Mucosa of gallbladder (tissue), 1 donor: ENCODE results near the gene CHST6. TPM values are rescaled to one million over a fixed set of nuclear protein-coding genes. Genes with fewer than 3 reads are reported as not detected.
"Not testable (repeated sequence)": the region's sequence is repeated elsewhere in the genome, so short reads cannot be mapped to it uniquely, and the experiment has no call there.

Source experiments
- DNase-seq: peaks from one replicate; pipeline ENCODE4 v3.0.0-alpha.2; 2020; ENCODE audit warnings: low spot score
- total RNA-seq: library from RNA; stranded (reverse); gene quantifications from one replicate; pipeline ENCODE4 v1.2.1, GENCODE V29; 2021
- donor health status: DM: no; HTN: no; CAD: no.

CHST6 gene
- total RNA-seq, 1 donor from 2014 or later = 0.20 TPM

- peak; percentile 77 for DNase-seq
These were observed 61.4 kb downstream of the CHST6 start for GRCh38 chr16:75433732-75434413.

- DNase-seq = peak; percentile 96
These were observed 62.2 kb downstream of the CHST6 start, which contains the start of gene CFDP1 for GRCh38 chr16:75432828-75433731. Gene CFDP1, minus strand, starts transcription at chr16:75433503. Its CDS starts 151 bp downstream, at chr16:75433352.

- no peak for DNase-seq
These were observed 65.4 kb downstream of the CHST6 start for GRCh38 chr16:75429621-75430403.

- DNase-seq = not testable (repeated sequence)
These were observed 68.7 kb downstream of the CHST6 start for GRCh38 chr16:75426524-75426923.

- DNase-seq = not testable (repeated sequence)
These were observed 71.0 kb downstream of the CHST6 start for GRCh38 chr16:75424105-75424762.

GRCh38 chr16:75423723-75424104 is 71.5 kb downstream of the CHST6 start:
- no peak for DNase-seq

Other genes with a start within 250 kb of the CHST6 start
- gene BCAR1, start 243.8 kb downstream of the CHST6 start, total RNA-seq = 223 TPM
- gene CFDP1, start 61.9 kb downstream of the CHST6 start, total RNA-seq = 45.2 TPM
- gene TMEM170A, start 30.8 kb downstream of the CHST6 start, total RNA-seq = 32.1 TPM
- 0.63 TPM for gene CHST5, start 40.7 kb upstream of the CHST6 start, total RNA-seq
- 13.9 TPM for gene TMEM231, start 60.8 kb upstream of the CHST6 start, total RNA-seq
- 121 TPM for gene GABARAPL2, start 70.9 kb upstream of the CHST6 start, total RNA-seq
- 57.2 TPM for gene ADAT1, start 127.8 kb upstream of the CHST6 start, total RNA-seq
- 80.6 TPM for gene KARS1, start 152.2 kb upstream of the CHST6 start, total RNA-seq
- gene TERF2IP, start 152.3 kb upstream of the CHST6 start, total RNA-seq = 62.2 TPM
- not detected for gene CPHXL2, start 181.6 kb upstream of the CHST6 start, total RNA-seq
- not detected for gene DUXB, start 206.0 kb upstream of the CHST6 start, total RNA-seq
- gene CPHXL, start 231.0 kb upstream of the CHST6 start, total RNA-seq = not detected